ENCODE data around the gene UBE2QL1.

DNA sequence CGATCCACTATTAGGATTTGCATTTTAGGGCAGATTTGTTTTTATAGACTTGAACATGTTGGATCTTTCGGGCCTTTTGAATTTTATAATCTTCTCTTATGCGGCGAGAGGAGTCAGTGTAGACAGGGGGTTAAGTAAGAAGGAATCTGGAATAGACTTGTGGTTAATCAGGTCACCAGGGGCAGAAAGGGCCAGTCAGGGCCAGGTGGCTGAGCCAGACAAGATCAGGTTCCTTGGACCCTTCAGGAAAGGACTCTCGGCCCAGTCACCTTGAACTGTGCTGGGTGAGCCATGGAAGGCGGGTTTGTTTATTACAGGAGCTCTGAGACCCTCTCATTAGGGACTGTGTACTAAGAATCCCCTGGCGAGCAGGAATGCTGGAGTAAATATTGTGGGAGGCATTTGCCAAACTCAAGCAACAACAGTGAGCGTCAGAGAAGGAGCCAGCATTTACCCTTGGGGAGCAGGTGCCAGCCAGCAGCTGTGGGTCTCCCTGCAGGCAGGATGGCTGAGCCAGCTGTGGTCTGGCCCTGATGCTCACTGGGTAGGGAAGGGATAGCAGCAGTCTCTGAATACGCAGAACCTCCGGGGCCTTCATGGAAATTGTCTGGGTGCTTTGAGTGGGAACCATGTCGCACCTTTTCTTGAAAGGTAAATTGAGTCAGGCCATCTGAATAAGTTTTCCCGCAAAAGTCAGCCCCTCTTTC is 79.2 kb downstream of the UBE2QL1 start:
- TF ChIP-seq, protein P1, sequence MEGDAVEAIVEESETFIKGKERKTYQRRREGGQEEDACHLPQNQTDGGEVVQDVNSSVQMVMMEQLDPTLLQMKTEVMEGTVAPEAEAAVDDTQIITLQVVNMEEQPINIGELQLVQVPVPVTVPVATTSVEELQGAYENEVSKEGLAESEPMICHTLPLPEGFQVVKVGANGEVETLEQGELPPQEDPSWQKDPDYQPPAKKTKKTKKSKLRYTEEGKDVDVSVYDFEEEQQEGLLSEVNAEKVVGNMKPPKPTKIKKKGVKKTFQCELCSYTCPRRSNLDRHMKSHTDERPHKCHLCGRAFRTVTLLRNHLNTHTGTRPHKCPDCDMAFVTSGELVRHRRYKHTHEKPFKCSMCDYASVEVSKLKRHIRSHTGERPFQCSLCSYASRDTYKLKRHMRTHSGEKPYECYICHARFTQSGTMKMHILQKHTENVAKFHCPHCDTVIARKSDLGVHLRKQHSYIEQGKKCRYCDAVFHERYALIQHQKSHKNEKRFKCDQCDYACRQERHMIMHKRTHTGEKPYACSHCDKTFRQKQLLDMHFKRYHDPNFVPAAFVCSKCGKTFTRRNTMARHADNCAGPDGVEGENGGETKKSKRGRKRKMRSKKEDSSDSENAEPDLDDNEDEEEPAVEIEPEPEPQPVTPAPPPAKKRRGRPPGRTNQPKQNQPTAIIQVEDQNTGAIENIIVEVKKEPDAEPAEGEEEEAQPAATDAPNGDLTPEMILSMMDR (IDR thresholded peaks at IDR 0.05) = no peak
- no peak for TF ChIP-seq POLR2A (IDR thresholded peaks at IDR 0.05)
- TF ChIP-seq POLR2AphosphoS5 (IDR thresholded peaks at IDR 0.05; ENCODE audit: insufficient read depth in 1 of 2, low read depth in 1 of 2) = no peak
